HL-60 (cell line): ENCODE results near the gene RARA.

Experiments
- DNase-seq, 2 experiments: peaks; one replicate each; pipeline ENCODE4 v3.0.0-alpha.2; 2010 to 2020; ENCODE audit warnings: low read depth in 1 of 2, low spot score in 1 of 2
- H3K27ac ChIP-seq: fragments of 250-450 bp; sonication (Bioruptor Pico); replicated peaks from 2 replicates; pipeline ENCODE4 v1.5.1; 2020; ENCODE audit warnings: mild to moderate bottlenecking, moderate library complexity
- H3K27me3 ChIP-seq: fragments of 250-450 bp; sonication (Bioruptor Pico); 2 replicates; pipeline ENCODE4 v1.5.1; 2021; ENCODE audit warnings: mild to moderate bottlenecking, moderate library complexity; ENCODE audit not compliant: insufficient read depth, poor library complexity, severe bottlenecking
- H3K4me3 ChIP-seq: replicated peaks from 2 replicates; pipeline ENCODE4 v1.5.1; 2011; ENCODE audit warnings: mild to moderate bottlenecking, control low read depth, low read length; ENCODE audit not compliant: insufficient read depth
- GABPA ChIP-seq: IDR thresholded peaks from 2 replicates; pipeline ENCODE4 v1.6.1; 2012; ENCODE audit warnings: low read depth
- POLR2AphosphoS5 ChIP-seq: IDR thresholded peaks from 2 replicates; pipeline ENCODE4 v1.6.1; 2012; ENCODE audit warnings: low read depth
- SPI1 ChIP-seq: IDR thresholded peaks from 2 replicates; pipeline ENCODE4 v1.6.1; 2012; ENCODE audit warnings: low read depth, mild to moderate bottlenecking, borderline replicate concordance
- TF ChIP-seq, protein P1 (sequence below): IDR thresholded peaks from 2 replicates; pipeline ENCODE4 v1.6.1; 2012; ENCODE audit warnings: low read depth; ENCODE audit not compliant: insufficient replicate concordance
- TF ChIP-seq, protein P2 (sequence below): IDR thresholded peaks from one replicate; pipeline ENCODE4 v1.5.1; 2011; ENCODE audit warnings: low read length, control low read depth, inconsistent platforms; ENCODE audit not compliant: insufficient read depth

Gene RARA

DNA sequence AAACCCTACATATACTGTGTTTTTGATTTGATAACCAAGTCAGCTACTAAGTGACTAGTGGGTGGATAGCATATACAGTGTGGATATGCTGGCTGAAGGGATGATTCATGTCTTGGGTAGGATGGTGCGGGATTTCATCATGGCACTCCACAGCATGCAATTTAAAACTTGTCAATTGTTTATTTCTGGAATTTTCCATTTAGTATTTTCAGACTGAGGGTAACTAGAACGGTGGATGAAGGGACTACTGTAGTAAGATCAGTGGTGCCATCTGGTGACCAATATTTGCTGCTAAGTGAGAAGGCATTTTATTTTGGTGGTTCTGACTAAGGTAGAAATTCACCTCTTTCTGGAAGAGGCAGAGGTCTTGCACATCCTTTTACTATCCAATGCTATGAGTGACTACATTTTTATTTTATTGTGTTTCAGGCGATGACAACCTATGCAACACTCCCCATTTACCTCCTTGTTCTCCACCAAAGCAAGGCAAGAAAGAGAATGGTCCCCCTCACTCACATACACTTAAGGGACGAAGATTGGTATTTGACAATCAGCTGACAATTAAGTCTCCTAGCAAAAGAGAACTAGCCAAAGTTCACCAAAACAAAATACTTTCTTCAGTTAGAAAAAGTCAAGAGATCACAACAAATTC is 18.2 kb upstream of the RARA start:
- DNase-seq = peak; percentile 38 to 62
- Histone ChIP-seq H3K27ac (no peak overlapping the region), H3K4me3 (no peak overlapping the region), H3K27me3 (no peaks in the 10 kb centered on the region)
- TF ChIP-seq GABPA = no peak
- TF ChIP-seq, protein P1, sequence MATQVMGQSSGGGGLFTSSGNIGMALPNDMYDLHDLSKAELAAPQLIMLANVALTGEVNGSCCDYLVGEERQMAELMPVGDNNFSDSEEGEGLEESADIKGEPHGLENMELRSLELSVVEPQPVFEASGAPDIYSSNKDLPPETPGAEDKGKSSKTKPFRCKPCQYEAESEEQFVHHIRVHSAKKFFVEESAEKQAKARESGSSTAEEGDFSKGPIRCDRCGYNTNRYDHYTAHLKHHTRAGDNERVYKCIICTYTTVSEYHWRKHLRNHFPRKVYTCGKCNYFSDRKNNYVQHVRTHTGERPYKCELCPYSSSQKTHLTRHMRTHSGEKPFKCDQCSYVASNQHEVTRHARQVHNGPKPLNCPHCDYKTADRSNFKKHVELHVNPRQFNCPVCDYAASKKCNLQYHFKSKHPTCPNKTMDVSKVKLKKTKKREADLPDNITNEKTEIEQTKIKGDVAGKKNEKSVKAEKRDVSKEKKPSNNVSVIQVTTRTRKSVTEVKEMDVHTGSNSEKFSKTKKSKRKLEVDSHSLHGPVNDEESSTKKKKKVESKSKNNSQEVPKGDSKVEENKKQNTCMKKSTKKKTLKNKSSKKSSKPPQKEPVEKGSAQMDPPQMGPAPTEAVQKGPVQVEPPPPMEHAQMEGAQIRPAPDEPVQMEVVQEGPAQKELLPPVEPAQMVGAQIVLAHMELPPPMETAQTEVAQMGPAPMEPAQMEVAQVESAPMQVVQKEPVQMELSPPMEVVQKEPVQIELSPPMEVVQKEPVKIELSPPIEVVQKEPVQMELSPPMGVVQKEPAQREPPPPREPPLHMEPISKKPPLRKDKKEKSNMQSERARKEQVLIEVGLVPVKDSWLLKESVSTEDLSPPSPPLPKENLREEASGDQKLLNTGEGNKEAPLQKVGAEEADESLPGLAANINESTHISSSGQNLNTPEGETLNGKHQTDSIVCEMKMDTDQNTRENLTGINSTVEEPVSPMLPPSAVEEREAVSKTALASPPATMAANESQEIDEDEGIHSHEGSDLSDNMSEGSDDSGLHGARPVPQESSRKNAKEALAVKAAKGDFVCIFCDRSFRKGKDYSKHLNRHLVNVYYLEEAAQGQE = no peak
- TF ChIP-seq, protein P2, sequence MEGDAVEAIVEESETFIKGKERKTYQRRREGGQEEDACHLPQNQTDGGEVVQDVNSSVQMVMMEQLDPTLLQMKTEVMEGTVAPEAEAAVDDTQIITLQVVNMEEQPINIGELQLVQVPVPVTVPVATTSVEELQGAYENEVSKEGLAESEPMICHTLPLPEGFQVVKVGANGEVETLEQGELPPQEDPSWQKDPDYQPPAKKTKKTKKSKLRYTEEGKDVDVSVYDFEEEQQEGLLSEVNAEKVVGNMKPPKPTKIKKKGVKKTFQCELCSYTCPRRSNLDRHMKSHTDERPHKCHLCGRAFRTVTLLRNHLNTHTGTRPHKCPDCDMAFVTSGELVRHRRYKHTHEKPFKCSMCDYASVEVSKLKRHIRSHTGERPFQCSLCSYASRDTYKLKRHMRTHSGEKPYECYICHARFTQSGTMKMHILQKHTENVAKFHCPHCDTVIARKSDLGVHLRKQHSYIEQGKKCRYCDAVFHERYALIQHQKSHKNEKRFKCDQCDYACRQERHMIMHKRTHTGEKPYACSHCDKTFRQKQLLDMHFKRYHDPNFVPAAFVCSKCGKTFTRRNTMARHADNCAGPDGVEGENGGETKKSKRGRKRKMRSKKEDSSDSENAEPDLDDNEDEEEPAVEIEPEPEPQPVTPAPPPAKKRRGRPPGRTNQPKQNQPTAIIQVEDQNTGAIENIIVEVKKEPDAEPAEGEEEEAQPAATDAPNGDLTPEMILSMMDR = peak; percentile 43
- no peak for TF ChIP-seq SPI1

DNA sequence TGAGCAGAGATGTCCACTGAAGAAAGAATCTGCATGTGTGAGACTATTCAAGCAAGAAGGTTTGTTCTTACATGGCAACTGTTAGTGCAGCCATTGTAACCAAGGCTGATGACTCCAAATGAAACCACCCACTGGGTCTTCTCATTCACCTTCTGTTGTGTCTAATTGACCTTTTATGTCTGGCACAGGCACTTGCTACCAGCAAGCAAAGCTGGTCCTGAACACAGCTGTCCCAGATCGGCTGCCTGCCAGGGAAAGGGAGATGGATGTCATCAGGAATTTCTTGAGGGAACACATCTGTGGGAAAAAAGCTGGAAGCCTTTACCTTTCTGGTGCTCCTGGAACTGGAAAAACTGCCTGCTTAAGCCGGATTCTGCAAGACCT is 17.7 kb upstream of the RARA start:
- DNase-seq = no peak
- Histone ChIP-seq H3K27me3 (no peaks in the 10 kb centered on the region), H3K27ac (no peak overlapping the region), H3K4me3 (no peak overlapping the region)
- TF ChIP-seq, protein P1 = no peak
- TF ChIP-seq SPI1 = no peak
- TF ChIP-seq, protein P2 = no peak
- no peak for TF ChIP-seq POLR2AphosphoS5

DNA sequence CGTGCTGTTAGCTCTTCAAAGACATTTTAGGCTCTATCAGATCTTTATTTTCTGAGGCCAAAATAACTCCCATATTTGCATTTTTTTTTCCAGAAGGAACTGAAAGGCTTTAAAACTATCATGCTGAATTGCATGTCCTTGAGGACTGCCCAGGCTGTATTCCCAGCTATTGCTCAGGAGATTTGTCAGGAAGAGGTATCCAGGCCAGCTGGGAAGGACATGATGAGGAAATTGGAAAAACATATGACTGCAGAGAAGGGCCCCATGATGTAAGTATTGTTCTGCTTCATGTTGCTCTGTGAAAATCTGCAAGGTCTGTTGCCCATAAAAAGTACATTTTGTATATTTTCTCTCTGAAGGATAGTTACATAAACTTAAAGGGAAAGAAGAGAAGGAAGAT is 15.6 kb upstream of the RARA start:
- TF ChIP-seq POLR2AphosphoS5 (no peak), SPI1 (no peak), GABPA (no peak)
- TF ChIP-seq, protein P1 = no peak
- TF ChIP-seq, protein P2 = no peak
- no peak for DNase-seq
- no peak overlapping the region for H3K27ac ChIP-seq

More for the DNA sequence above, 15.6 kb upstream of the RARA start:
- Histone ChIP-seq H3K27me3 (no peaks in the 10 kb centered on the region), H3K4me3 (no peak overlapping the region)
